EL (cell line): ENCODE measurements around the gene C17orf107.

Experiments used
- DNase-seq: peaks from one replicate; pipeline ENCODE4 v3.0.0-alpha.2; 2016

The C17orf107 gene

DNA sequence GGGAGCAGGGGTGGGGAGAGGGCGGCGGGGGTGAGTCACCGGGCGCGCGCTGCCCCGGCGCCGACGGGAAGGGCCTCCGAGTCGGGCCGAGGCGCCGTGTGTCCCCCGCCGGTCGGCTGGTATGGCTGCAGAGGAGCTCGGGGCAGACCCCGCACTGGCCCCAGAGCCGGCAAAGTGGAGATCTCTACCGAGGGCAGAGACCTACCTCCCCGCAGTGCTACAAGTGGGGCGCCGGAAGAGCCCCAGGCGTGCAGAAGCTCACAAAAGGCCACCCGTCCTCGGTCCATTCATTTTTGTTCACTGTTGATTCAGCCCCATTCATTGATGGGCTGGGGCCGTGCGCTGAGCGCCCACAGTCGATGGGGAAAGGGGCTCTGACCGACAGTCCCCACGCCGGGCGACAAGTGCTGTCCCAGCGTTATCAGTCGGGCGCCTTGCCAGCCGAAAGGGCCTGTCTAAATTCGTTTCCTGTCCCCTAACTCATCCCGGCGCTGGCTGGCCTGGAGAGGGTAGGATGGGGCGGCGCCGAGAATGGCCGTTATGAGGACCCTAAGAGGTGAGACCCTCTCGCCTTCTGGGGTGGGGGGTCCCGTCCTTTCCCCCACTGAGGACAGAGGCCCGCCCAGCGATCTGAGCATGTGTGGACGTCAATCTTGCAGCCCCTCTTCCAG lies 50.9 kb downstream of the C17orf107 start:
- DNase-seq, result no peak

DNA sequence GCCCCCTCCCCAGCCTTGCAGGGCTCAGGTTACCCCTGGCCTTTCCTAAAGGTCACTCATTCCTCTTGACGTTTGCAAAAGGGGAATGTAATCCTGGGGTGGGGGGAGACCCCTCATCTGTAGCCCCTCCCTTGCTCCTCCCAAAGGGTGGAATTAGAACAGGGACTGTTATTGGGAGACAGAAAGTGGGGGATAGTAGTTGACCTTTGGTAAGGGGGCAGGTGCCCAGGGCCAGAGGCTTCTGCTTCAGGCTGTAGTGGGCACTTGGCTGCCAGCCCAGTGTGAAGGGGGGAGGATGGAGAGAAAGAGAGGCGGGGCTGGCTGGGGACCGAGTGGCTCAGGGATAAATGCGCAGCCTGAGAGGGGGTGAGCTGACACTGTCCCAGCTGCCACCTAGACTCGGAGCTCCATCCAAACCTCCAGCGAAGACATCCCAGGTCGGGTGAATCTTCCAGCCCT lies 51.4 kb downstream of the C17orf107 start, which contains the start of gene ENO3:
Gene ENO3 (plus strand): TSS at position 374 of the 459 bp plus-strand sequence. CDS start 711 bp downstream, outside the sequence.
- DNase-seq, result no peak

DNA sequence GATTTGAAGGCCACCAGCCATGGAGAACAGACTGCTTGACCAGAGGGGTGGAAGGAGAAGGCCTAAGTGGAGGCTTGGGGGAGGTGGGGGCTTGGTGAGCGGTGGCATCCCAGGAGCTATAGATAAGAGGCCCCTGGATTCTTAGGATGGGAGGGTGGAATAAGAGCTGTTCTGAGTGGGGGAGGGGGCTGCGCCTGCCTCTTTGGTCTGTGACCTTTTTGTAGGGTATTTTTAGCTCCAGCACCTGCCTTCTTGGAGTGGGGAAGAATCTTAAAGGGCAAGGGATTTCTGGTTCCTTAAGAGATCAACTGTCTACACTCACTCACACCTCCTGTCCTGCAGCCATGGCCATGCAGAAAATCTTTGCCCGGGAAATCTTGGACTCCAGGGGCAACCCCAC lies 52.1 kb downstream of the C17orf107 start:
- DNase-seq, result no peak
